ENCODE results near the gene HIP1.

- TF ChIP-seq CTCF (IDR thresholded peaks at IDR 0.05) (no peak), ZFX (IDR thresholded peaks at IDR 0.05; ENCODE audit: borderline replicate concordance) (no peak)
These were observed 49.3 kb downstream of the HIP1 start for GRCh38 chr7:75689246-75690099.
